GM18502 (cell line): ENCODE results near the gene FHIP1A.

Source experiments
- ATAC-seq: cut with Tn5 transposase; IDR thresholded peaks from one replicate; pipeline ENCODE4 v1.9.1; 2021; ENCODE audit warnings: mild to moderate bottlenecking; ENCODE audit not compliant: unreplicated experiment, poor library complexity

The FHIP1A gene

DNA sequence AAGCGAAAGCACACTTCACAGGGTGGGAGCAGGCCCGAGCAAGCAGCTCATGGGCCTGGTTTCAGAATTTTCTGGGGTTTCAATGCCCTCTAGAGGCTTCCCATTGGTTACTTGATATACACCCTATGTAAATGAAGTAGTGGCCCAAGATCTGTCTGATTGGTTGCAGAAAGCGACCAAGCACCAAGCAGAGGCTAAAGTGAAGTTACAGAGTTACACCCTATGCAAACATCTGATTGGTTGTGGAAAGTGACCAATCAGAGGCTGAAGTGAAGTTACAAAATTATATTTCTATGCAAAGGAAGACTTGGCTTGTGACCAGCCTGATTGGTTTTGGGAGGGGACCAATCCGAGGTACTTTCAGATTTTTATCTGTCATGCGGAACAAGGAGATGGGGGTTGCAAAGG lies 8.2 kb downstream of the FHIP1A start:
- no peak for ATAC-seq

DNA sequence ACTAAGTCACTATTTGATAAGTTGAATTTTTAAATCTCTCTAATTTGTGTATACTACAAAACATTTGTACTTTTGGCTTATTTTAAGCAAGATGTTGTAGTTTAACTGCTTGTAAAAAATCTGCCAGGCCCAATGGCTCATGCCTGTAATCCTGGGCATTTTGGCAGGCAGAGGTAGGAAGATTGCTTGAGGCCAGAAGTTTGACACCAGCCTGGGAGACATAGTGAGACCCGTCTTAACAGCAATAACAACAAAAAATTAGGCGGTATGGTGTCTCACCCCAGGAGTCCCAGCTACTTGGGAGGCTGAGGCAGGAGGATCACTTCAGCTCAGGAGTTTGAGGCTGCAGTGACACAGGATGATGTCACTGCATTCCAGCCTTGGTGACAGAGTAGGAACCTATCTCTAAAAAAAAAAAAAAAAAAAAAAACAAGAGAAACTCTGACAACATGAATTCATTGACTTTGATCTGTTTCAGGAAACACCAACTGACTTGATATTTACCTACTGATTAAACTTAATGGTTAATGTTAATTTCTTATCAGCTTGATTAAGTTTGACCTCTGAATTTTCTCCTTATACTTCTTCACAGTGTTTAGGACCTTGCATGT lies 8.9 kb downstream of the FHIP1A start:
- ATAC-seq, result no peak

DNA sequence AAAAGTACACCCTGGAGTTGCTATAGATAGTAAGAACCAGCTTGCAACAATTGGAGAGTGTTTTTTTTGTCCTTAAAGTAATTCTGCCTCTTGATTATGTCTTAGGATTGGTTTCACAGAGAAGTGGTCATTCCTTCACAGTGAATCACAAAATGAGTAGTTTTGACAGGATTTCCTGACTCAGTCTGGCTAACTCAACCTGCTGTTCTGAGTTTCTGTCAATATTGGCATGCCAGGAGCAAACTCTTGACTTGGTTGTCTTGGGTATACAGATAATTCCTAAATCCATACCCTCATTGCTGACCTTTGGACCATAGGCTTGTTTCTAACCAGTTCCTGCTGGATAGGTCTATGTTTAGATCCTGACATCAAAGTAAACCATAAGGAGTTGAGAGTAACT lies 9.4 kb downstream of the FHIP1A start:
- ATAC-seq, result no peak

DNA sequence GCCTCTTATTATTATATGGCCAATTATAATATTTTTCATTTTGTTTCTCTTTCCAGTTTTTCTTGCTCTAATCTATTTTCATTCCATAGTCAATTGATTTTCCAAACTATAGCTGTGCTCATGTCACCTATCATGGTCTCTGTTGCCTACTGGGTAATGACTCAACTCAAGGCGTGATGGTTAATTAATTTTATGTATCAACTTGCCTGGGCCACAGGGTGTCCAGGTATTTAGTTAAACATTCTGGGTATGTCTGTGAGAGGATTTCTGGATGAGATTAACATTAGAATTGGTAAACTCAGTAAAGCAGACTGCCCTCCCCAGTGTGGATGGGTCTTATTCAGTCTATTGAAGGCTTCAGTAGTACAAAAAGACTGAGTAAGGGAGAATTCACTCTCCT lies 9.9 kb downstream of the FHIP1A start:
- no peak for ATAC-seq

DNA sequence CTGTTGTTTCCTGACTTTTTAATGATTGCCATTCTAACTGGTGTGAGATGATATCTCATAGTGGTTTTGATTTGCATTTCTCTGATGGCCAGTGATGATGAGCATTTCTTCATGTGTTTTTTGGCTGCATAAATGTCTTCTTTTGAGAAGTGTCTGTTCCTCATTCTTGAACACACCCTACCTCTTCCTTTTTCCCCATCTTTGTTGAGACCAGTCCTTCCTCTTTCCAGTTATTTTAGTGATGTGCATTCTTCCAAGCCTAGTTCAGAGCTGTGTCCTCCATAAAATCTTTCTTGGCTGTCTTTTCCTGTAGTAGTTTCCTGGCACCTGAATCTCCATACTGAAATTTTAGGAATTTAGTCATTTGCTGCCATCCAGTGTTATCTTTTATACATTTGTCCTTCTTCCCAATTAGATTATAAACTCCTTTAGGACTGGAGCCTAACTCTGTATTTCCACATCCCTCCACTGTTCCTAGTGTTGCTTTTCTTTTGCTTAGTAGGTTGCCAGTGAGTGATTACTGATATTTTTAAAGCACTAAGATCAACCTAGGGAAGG lies 11.4 kb downstream of the FHIP1A start:
- no peak for ATAC-seq

DNA sequence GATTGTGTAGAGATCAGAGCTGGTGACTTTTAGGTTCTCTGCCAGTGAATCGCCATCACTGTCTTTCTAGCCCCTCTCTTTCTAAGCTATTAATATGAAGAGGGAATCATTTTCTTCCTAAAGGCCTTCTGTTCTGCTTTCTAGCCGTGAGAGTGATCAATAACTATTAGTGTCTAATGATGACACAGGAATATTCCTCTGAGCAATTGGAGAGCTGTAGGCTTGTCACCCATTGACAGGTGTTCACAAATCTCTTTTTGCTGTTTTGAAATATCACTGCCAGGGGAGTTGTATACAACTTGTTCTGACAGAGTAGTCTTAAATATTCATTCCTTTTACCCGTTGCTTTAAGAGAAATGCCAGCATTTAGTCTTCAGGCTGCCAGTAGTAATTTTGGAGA lies 13.9 kb downstream of the FHIP1A start:
- no peak for ATAC-seq

DNA sequence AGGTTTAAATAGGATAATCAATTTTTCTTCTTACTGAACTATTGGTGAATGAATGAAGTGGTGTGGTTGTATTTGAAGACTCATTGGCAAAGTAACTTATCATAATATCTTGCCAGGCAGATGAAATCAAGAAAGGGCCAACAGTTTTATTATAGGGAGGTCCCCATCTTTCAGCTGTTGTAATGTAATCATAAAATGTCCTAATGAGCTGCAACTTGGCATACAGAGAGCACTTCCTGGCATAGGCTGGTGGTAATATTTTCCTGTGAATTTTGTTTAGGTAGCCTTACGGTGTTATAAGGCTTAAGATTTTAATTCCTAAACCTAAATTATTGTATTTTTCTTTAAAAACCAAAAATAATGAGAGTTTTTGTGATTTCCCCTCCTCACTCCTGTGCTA lies 17.5 kb downstream of the FHIP1A start:
- no peak for ATAC-seq

DNA sequence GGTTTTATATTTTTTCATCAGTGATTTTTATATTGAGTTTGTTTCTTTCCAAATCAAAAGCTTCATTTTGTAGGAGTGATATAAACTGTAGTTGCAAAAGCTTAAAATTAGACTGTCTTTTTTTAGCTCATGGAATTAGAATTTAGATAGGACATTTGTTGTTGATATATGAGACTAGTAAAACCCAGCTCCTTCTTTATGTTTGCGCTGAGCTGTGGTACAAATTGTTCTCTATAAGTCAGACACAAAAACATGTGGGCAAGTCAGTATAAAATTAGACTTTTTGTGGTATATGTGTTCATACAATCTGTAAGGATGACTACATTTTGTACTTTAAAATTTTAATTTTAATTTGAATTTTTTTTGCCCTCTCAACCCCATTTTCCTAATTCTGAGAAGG lies 18.3 kb downstream of the FHIP1A start:
- ATAC-seq, result no peak

DNA sequence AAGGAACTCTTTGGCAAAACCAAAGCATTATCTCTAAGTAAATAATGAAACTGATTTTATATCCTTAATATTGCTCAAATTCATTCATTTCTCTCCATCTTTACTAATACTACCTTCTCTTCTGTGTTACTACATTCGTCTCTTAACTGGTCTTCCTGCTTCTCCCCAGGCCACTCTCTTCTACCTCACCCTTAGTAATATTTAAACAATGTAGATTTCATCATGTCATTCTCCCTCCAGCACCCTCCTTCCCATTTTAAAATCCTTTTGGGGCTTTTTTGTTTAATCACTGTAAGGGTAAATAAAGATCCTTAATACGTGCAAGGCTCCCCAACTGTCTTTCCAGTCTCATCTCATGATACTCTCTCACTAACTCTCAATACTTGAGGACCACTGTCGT lies 19.4 kb downstream of the FHIP1A start:
- ATAC-seq, result no peak

DNA sequence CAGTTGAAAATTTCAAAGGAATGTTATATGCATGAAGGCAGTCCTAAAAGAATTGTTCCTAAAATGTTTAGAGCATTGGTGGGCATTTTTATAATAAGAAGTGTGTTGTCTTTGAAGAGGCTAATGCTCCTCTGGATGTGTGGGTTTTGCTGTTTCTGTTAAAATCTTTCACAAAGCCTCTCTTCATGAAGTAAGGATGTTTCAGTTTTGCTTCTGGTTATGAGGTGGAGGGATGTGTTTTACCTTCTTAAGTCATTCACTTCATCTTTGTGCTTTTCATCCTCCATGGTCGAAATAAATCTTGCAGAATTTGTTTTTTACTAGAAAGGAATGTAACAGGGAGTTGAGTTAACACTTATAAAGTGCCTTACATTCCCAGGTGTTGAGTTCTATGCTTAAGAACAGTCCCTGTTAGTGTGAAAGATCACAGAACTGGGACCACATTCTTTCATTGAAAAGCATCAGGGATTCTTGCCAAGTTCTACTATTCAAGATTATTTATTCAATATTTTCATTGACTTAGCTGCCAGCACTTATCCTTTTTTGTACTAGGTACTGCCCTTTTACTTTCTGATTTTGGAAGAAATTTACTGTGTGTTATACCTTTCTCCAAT lies 21.1 kb downstream of the FHIP1A start:
- peak; percentile 73 for ATAC-seq

DNA sequence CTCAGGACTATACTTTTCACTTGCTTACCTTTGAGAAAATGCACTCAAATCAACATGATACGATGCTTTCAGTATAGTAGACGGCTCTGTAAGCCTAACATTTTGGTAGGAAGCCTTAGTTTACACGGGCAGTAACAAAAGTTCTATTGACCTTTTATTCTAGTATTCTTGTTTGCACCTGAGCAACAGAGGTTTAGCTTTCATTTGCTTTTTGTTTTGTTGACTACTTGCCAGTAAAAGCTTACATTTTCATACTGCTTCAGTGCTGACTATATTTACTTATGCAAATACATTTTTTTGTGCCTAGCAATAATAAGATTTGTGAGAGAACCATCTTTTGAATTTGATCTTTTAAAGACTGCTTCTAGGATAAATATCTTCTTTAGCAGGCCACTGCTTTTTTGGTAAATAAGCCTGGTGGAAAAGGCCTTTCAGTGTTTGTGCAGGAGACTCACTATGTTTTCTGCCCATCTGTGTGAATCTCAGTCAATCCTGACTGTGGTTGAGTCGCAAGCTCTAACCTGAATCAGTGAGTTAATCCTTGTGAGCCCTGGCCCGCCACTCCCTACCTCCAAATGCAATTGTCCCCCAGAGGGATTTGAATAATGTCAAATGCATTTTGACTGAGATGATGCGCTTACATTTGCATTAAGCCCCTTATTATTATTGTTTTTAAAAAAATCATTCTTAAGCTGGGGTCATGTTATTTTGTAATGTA lies 21.9 kb downstream of the FHIP1A start:
- no peak for ATAC-seq

DNA sequence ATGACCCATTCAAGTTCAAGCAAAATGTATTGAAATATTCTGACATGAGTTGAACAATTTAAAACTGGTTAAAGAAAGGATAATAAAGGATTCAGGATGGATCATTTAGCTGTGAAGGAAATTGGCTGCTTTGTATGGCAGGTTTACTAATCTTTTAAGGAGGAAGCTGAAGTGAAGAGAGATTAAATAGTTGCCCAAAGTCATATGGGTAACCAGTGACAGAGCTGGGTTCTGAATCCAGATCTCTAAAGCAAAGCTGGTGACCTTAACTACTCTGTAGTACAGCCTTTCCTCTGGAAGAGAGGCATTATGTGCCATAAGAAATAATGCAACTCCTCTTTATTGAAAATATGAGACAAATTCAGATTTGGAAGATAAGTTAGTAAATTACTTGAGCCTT lies 22.8 kb downstream of the FHIP1A start:
- ATAC-seq, result no peak

DNA sequence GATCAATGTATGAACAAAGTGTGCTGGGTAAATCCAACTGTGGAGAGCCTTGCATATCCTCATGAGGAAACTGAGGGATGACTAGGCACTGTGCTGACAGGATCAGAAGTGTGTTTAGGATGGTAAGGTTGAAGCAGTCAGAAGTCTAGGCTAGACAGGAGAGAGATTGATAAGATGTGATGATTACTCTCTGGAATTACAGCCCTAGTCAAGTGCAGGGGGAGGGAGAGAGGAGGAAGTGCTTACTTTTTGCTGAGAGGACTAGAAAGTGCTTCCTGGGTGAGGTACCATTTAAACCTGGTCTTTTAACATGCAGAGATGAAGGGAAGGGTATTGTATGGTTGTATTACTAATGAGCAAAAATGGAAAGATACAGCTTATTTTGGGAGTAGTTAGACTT lies 23.7 kb downstream of the FHIP1A start:
- no peak for ATAC-seq

DNA sequence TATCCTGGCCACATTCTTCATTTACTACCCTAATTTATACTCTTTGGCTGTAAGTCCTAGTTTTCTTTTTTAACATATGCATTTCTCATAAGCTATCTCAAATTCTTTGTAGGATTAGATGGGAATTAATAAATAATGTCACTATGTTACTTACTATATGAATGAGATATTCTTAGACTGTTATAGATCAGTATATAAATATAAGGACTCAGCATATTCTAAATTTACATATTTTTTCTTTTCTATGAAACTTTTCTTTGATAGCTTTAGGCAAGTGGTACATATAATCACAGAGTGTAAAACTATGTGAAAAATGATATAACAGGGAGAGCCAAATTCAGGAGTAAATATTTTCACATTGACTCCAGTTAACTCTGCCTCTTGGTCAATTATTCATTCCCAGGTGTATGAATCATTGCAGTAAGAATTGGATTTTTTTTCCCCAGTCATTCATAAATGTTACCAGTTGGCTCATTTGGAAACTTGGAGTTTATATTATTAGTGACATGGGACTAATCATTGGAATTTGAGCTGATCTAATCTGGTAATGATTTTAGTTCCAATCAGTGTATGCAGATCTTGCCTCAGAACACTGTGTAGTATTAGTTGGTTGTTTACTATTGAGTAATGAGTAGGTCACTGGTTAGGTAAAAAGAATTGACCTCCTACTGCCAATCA lies 25.3 kb downstream of the FHIP1A start:
- ATAC-seq, result no peak

DNA sequence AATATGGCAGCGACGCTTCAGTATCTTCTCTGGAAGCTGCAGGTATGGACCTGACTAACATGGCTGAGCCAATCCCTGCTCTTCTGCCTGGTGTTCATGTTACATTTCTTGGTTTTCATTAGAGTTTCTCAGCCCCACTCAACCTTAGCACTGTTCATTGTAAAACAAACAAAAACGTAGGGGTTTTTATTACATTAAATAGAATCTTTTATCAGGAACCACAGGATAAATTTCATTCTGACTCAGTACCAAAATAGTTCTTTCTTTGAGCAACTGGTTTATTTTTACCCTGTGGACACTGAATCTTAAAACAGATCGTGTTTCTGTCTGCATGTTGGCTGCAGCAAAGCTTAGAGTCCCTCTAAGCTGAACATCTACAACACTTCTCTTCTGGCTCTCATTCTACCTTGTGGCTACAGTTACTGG lies 27.1 kb downstream of the FHIP1A start:
- ATAC-seq, result no peak

DNA sequence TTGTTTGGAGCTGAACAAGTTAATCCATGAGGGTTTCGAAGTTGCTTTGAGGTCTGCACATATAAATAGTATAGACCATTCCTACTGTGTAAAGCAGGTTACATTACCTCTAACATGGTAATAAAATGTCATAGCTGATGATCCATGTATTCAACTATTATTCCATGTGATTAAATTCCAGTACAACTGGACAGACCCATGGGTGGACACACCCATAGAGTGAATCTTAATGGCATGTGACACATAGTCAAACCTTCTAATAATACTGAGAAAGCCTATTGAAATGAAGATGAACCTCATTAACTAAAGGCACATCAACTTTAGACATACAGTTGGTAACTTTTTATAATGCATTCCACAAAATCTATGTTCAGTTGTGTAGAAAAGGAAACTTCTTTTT lies 28.5 kb downstream of the FHIP1A start:
- ATAC-seq, result no peak

DNA sequence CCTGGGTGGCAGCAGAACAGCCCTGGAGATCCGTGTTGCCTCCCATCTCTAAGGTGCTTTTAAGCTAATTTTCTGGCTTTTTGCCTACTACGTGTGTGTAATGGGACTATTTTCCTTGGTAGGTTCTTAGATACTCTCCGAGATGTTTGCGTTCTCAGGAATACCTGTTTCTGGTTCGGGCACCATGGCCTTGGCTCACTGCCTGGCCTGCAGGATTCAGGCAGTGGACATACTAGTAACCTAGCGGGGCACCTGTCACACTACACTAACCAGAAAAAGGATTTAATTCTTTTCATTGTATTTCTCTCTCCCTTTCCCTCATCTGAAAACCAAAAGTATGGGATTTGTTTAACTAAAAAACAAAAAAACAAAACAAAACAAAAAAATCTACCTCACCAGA lies 29.2 kb downstream of the FHIP1A start:
- ATAC-seq, result no peak

DNA sequence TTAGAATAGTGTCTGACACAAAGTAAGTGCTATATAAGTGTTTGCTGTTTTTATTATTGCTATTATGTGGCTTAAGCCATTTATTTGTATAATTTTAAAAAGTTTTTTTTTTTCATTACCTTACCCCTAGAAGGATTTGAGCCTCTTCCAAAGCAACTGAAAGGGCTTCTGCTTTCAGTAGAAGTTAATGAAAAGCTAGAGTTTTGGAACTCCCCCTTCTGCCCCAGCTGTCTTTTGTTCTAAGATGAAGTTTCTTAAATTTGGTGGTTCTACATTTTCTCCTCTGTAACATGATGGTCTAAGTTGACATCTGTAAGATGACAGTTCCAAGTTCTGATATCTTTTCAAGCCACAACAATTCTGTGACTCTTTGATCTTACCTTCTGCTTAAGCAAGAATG lies 30.3 kb downstream of the FHIP1A start:
- ATAC-seq, result no peak

DNA sequence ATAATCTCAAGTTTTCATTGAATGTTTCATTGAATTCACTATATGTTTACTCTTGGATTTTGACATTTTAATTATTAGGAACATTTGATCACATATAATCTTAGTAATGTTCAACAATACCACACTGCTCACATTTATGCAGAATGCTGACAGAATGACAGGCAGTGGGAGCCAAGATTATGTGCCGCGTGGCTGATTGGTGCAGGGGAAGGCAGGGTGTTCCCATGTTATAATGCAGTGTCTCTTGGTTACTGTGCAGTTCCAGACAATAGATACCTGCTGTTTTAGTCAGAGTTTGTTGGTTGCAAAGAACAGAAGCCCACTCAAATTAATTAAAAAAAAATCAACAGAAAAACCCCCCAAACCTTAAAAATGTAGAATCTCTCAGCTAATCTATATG lies 33.0 kb downstream of the FHIP1A start:
- ATAC-seq, result no peak

DNA sequence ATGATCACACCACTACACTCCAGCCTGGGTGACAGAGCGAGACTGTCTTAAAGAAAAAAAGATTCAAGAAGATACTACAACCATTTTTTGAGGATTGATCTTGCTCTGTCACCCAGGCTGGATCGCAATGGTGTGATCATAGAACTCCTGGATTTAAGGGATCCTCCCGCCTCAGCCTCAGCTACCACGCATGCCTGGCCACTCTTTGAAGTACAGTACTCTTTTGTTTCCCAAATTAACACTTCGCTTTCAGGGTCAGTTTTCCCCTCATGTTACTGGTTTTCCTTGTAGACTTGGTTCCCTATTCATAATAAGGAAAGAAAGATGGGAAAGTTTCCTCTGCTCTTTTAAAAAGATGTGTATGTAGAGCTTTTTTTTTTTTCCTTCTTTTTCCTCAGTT lies 34.3 kb downstream of the FHIP1A start:
- ATAC-seq, result no peak

DNA sequence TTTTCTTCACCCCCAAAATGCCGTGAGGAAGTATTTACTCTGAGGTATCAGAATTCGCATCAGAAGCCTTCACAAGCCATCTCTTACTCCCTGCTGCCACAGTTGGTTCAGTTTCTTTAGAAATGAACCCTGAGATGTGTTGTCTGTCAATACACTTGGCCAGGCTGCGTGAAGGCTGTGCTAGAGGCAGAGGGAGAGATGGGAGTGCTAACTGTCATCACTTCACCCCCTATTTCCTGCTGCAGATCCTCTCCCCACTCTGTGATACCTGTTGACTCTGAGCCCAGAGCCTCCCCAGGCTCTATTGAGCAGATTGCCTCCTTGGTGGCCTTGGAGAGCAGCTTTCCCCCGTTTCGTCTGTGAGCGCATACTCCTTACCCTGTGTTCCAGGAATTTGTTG lies 34.8 kb downstream of the FHIP1A start:
- no peak for ATAC-seq
